HepG2 (cell line): ENCODE results near the gene RAB6B. TPM values are rescaled to one million over a fixed set of nuclear protein-coding genes. Genes with fewer than 3 reads are reported as not detected.

Source experiments
- ATM ChIP-seq: fragments of 450-650 bp; IDR thresholded peaks from 2 replicates; pipeline ENCODE4 v1.7.1; 2017; ENCODE audit warnings: mild to moderate bottlenecking, borderline replicate concordance
- EED ChIP-seq: sonication (generic); formaldehyde crosslinking; IDR thresholded peaks from 2 replicates; pipeline ENCODE4 v1.5.0; 2020; ENCODE audit warnings: mild to moderate bottlenecking, missing genetic modification reagents
- EZH2 ChIP-seq: conservative IDR thresholded peaks from 2 replicates; pipeline ENCODE4 v1.6.1; 2012; ENCODE audit warnings: mild to moderate bottlenecking, low read depth, low read length, moderate library complexity
- FOXA3 ChIP-seq: IDR thresholded peaks from 2 replicates; pipeline ENCODE4 v1.6.1; 2016; ENCODE audit warnings: missing genetic modification reagents, missing compliant biosample characterization
- HES4 ChIP-seq: sonication (generic); formaldehyde crosslinking; IDR thresholded peaks from 2 replicates; pipeline ENCODE4 v1.9.0; 2021; ENCODE audit warnings: mild to moderate bottlenecking, missing genetic modification reagents, borderline replicate concordance
- MYNN ChIP-seq: sonication (generic); formaldehyde crosslinking; IDR thresholded peaks from 2 replicates; pipeline ENCODE4 v1.4.0; 2020; ENCODE audit warnings: mild to moderate bottlenecking, low read depth, missing genetic modification reagents
- NFATC3 ChIP-seq: sonication (generic); formaldehyde crosslinking; IDR thresholded peaks from 2 replicates; pipeline ENCODE4 v1.5.1; 2020; ENCODE audit warnings: mild to moderate bottlenecking, missing genetic modification reagents
- NFYC ChIP-seq: IDR thresholded peaks from 2 replicates; pipeline ENCODE4 v1.6.1; 2016; ENCODE audit warnings: missing genetic modification reagents, missing compliant biosample characterization
- TOE1 ChIP-seq: sonication (generic); formaldehyde crosslinking; IDR thresholded peaks from 2 replicates; pipeline ENCODE4 v1.4.0; 2020; ENCODE audit warnings: mild to moderate bottlenecking, missing genetic modification reagents
- ZMAT3 ChIP-seq: sonication (generic); formaldehyde crosslinking; conservative IDR thresholded peaks from 2 replicates; pipeline ENCODE4 v1.7.0; 2021; ENCODE audit warnings: missing genetic modification reagents
- ZNF382 ChIP-seq: sonication (generic); formaldehyde crosslinking; IDR thresholded peaks from 2 replicates; pipeline ENCODE4 v1.5.0; 2020; ENCODE audit warnings: missing genetic modification reagents, mild to moderate bottlenecking, borderline replicate concordance
- ZNF547 ChIP-seq: sonication (generic); formaldehyde crosslinking; IDR thresholded peaks from 2 replicates; pipeline ENCODE4 v1.5.1; 2020; ENCODE audit warnings: mild to moderate bottlenecking, missing genetic modification reagents
- ZNF788 ChIP-seq: sonication (generic); formaldehyde crosslinking; IDR thresholded peaks from 2 replicates; pipeline ENCODE4 v1.5.0; 2020; ENCODE audit warnings: mild to moderate bottlenecking, missing genetic modification reagents, borderline replicate concordance
- ZSCAN20 ChIP-seq: sonication (generic); formaldehyde crosslinking; IDR thresholded peaks from 2 replicates; pipeline ENCODE4 v1.4.0; 2020; ENCODE audit warnings: missing genetic modification reagents, mild to moderate bottlenecking, borderline replicate concordance
- ZSCAN25 ChIP-seq: sonication (generic); formaldehyde crosslinking; IDR thresholded peaks from 2 replicates; pipeline ENCODE4 v1.8.0; 2022; ENCODE audit warnings: mild to moderate bottlenecking, missing genetic modification reagents
- polyA plus RNA-seq, 8 experiments: library from polyadenylated mRNA; depleted of rRNA in 3 of 8; stranded (reverse) in 7 of 8; unstranded in 1 of 8; fragments of >200 nt; fragmentation: Illumina TruSeq in 4 of 8; extraction: Trizol in 4 of 8; gene quantifications; 2 replicates each; pipeline versions ENCODE4 v1.2.1 to v1.2.3, GENCODE V29; 2011 to 2016; ENCODE audit warnings: low read depth in 4 of 8, missing spikeins in 1 of 8, mixed read lengths in 1 of 8; ENCODE audit not compliant: insufficient read depth in 1 of 8
- total RNA-seq, 5 experiments: library from RNA; depleted of rRNA; stranded (reverse); fragments of >200 nt; fragmentation: Illumina TruSeq; extraction: Trizol; gene quantifications; 2 replicates each; pipeline ENCODE4 v1.2.3, GENCODE V29; 2016; ENCODE audit warnings: low read depth in 1 of 5
- TF ChIP-seq, protein P1 (sequence below): sonication (generic); formaldehyde crosslinking; IDR thresholded peaks from 2 replicates; pipeline ENCODE4 v1.4.0; 2020; ENCODE audit warnings: mild to moderate bottlenecking, missing genetic modification reagents, borderline replicate concordance
- TF ChIP-seq, protein P2 (sequence below): sonication (generic); formaldehyde crosslinking; IDR thresholded peaks from 2 replicates; pipeline ENCODE4 v1.9.0; 2021; ENCODE audit warnings: missing genetic modification reagents, borderline replicate concordance
- TF ChIP-seq, protein P3 (sequence below): sonication (generic); formaldehyde crosslinking; IDR thresholded peaks from 2 replicates; pipeline ENCODE4 v1.4.0; 2020; ENCODE audit warnings: missing genetic modification reagents, borderline replicate concordance

Gene RAB6B
- total and polyA plus RNA-seq, 2 of the 13 experiments (the other 11 are each of a cell fraction or from before 2014, with no cell fraction given): 0.16 TPM; not detected in 1

DNA sequence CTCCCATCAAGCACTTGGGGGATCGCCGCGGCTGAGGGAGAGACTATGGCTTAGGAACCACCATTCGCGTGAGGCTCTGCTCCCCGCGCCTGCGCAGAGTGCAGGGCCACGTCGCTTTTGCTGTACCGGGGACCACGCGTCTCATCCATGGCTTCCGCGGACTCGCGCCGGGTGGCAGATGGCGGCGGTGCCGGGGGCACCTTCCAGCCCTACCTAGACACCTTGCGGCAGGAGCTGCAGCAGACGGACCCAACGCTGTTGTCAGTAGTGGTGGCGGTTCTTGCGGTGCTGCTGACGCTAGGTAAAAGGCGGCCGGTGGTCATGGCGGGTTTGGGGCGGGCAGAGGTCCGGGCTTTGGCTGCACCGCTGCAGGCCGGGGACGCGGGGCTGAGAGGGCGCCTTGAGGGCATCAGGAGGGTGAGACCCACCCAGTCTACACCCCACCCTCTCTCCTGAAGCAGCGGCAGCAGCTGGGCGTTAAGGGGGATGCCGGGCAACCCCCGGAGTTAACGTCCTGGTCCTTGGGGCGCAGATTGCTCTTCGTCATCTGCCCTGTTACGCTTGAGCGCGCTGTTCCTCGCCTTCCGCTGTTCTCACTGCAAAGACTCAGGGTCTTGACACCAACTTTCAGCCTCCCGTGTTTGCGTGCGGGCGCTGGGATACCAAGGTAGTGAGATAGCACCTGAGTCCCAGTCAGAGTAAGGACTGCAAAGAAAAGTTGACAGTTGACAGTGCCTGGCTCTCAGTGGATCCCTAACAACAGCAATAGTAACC lies 89.8 kb downstream of the RAB6B start, which contains the start of gene SRPRB (continued):
- TF ChIP-seq, protein P1, sequence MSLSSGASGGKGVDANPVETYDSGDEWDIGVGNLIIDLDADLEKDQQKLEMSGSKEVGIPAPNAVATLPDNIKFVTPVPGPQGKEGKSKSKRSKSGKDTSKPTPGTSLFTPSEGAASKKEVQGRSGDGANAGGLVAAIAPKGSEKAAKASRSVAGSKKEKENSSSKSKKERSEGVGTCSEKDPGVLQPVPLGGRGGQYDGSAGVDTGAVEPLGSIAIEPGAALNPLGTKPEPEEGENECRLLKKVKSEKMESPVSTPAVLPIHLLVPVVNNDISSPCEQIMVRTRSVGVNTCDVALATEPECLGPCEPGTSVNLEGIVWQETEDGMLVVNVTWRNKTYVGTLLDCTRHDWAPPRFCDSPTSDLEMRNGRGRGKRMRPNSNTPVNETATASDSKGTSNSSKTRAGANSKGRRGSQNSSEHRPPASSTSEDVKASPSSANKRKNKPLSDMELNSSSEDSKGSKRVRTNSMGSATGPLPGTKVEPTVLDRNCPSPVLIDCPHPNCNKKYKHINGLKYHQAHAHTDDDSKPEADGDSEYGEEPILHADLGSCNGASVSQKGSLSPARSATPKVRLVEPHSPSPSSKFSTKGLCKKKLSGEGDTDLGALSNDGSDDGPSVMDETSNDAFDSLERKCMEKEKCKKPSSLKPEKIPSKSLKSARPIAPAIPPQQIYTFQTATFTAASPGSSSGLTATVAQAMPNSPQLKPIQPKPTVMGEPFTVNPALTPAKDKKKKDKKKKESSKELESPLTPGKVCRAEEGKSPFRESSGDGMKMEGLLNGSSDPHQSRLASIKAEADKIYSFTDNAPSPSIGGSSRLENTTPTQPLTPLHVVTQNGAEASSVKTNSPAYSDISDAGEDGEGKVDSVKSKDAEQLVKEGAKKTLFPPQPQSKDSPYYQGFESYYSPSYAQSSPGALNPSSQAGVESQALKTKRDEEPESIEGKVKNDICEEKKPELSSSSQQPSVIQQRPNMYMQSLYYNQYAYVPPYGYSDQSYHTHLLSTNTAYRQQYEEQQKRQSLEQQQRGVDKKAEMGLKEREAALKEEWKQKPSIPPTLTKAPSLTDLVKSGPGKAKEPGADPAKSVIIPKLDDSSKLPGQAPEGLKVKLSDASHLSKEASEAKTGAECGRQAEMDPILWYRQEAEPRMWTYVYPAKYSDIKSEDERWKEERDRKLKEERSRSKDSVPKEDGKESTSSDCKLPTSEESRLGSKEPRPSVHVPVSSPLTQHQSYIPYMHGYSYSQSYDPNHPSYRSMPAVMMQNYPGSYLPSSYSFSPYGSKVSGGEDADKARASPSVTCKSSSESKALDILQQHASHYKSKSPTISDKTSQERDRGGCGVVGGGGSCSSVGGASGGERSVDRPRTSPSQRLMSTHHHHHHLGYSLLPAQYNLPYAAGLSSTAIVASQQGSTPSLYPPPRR: no peak
- TF ChIP-seq EZH2: no peak
- 0 out of 2 replicates have a peak, but pooled peaks have one; percentile 47 for TF ChIP-seq ZMAT3 (CRISPR knock-in tag)
- TF ChIP-seq, protein P2, sequence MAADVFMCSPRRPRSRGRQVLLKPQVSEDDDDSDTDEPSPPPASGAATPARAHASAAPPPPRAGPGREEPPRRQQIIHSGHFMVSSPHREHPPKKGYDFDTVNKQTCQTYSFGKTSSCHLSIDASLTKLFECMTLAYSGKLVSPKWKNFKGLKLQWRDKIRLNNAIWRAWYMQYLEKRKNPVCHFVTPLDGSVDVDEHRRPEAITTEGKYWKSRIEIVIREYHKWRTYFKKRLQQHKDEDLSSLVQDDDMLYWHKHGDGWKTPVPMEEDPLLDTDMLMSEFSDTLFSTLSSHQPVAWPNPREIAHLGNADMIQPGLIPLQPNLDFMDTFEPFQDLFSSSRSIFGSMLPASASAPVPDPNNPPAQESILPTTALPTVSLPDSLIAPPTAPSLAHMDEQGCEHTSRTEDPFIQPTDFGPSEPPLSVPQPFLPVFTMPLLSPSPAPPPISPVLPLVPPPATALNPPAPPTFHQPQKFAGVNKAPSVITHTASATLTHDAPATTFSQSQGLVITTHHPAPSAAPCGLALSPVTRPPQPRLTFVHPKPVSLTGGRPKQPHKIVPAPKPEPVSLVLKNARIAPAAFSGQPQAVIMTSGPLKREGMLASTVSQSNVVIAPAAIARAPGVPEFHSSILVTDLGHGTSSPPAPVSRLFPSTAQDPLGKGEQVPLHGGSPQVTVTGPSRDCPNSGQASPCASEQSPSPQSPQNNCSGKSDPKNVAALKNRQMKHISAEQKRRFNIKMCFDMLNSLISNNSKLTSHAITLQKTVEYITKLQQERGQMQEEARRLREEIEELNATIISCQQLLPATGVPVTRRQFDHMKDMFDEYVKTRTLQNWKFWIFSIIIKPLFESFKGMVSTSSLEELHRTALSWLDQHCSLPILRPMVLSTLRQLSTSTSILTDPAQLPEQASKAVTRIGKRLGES (CRISPR knock-in tag): no peak
- no peak for TF ChIP-seq TOE1 (CRISPR knock-in tag)
- TF ChIP-seq ATM: no peak
- TF ChIP-seq ZNF788 (CRISPR knock-in tag): peak; percentile 55; the same call in 1 of the 2 replicates
- no peak for TF ChIP-seq NFATC3 (CRISPR knock-in tag)
- TF ChIP-seq, protein P3, sequence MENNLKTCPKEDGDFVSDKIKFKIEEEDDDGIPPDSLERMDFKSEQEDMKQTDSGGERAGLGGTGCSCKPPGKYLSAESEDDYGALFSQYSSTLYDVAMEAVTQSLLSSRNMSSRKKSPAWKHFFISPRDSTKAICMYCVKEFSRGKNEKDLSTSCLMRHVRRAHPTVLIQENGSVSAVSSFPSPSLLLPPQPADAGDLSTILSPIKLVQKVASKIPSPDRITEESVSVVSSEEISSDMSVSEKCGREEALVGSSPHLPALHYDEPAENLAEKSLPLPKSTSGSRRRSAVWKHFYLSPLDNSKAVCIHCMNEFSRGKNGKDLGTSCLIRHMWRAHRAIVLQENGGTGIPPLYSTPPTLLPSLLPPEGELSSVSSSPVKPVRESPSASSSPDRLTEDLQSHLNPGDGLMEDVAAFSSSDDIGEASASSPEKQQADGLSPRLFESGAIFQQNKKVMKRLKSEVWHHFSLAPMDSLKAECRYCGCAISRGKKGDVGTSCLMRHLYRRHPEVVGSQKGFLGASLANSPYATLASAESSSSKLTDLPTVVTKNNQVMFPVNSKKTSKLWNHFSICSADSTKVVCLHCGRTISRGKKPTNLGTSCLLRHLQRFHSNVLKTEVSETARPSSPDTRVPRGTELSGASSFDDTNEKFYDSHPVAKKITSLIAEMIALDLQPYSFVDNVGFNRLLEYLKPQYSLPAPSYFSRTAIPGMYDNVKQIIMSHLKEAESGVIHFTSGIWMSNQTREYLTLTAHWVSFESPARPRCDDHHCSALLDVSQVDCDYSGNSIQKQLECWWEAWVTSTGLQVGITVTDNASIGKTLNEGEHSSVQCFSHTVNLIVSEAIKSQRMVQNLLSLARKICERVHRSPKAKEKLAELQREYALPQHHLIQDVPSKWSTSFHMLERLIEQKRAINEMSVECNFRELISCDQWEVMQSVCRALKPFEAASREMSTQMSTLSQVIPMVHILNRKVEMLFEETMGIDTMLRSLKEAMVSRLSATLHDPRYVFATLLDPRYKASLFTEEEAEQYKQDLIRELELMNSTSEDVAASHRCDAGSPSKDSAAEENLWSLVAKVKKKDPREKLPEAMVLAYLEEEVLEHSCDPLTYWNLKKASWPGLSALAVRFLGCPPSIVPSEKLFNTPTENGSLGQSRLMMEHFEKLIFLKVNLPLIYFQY (CRISPR knock-in tag): no peak
- TF ChIP-seq HES4 (CRISPR knock-in tag): peak; percentile 62; the same call in 1 of the 2 replicates
- no peak for TF ChIP-seq ZSCAN20 (CRISPR knock-in tag)
- peak; percentile 35 for TF ChIP-seq FOXA3 (CRISPR knock-in tag)
- TF ChIP-seq ZSCAN25 (CRISPR knock-in tag): peak; percentile 72; the same call in 1 of the 2 replicates
- no peak for TF ChIP-seq ZNF382 (CRISPR knock-in tag)
- no peak for TF ChIP-seq EED (CRISPR knock-in tag)
- TF ChIP-seq NFYC (CRISPR knock-in tag): peak; percentile 81
- TF ChIP-seq MYNN (CRISPR knock-in tag): no peak
- TF ChIP-seq ZNF547 (CRISPR knock-in tag): no peak
